CD1c-positive myeloid dendritic cell (primary cell): ENCODE results near the gene RORC.

Source experiments
- DNase-seq: peaks from one replicate; pipeline ENCODE4 v3.0.0-alpha.2; 2016; ENCODE audit errors: extremely low spot score

RORC gene

GRCh38 chr1:151847867-151848596 is 16.4 kb upstream of the RORC start:
- no peak for DNase-seq

- DNase-seq = no peak
Measured at GRCh38 chr1:151846686-151847237, 15.2 kb upstream of the RORC start.

GRCh38 chr1:151846062-151846568 is 14.5 kb upstream of the RORC start:
- no peak for DNase-seq

GRCh38 chr1:151843398-151843797 is 11.8 kb upstream of the RORC start:
- DNase-seq = no peak

- DNase-seq = no peak
Measured at GRCh38 chr1:151841141-151841540, 9.5 kb upstream of the RORC start.

- DNase-seq = no peak
Measured at GRCh38 chr1:151840421-151840820, 8.8 kb upstream of the RORC start.

- no peak for DNase-seq
Measured at GRCh38 chr1:151839457-151840403, 8.1 kb upstream of the RORC start, which contains the start of gene C2CD4D. Gene C2CD4D (minus strand): TSS chr1:151839820. CDS start chr1:151838989, 831 bp downstream.

- no peak for DNase-seq
Measured at GRCh38 chr1:151839082-151839412, 7.4 kb upstream of the RORC start.

GRCh38 chr1:151838222-151839081 is 6.8 kb upstream of the RORC start:
- DNase-seq = peak; percentile 68

- no peak for DNase-seq
Measured at GRCh38 chr1:151837884-151838221, 6.3 kb upstream of the RORC start.

GRCh38 chr1:151837197-151837596 is 5.6 kb upstream of the RORC start:
- no peak for DNase-seq

GRCh38 chr1:151835596-151835995 is 4.0 kb upstream of the RORC start:
- no peak for DNase-seq

GRCh38 chr1:151834239-151834638 is 2.6 kb upstream of the RORC start:
- no peak for DNase-seq

- no peak for DNase-seq
Measured at GRCh38 chr1:151833172-151833900, 1.7 kb upstream of the RORC start.

GRCh38 chr1:151832318-151832980 is 847 bp upstream of the RORC start:
- no peak for DNase-seq

GRCh38 chr1:151831256-151831591 is 378 bp downstream of the RORC start:
- no peak for DNase-seq

- DNase-seq = no peak
Measured at GRCh38 chr1:151830055-151830454, 1.5 kb downstream of the RORC start.

- no peak for DNase-seq
Measured at GRCh38 chr1:151829352-151830046, 2.1 kb downstream of the RORC start.

- peak; percentile 64 for DNase-seq
Measured at GRCh38 chr1:151828921-151829320, 2.7 kb downstream of the RORC start.

- DNase-seq = no peak
Measured at GRCh38 chr1:151827853-151828252, 3.7 kb downstream of the RORC start.
